ENCODE data around the gene EIF4EBP3.
"Not testable (repeated sequence)": the region's sequence is repeated elsewhere in the genome, so short reads cannot be mapped to it uniquely, and the experiment has no call there.

Gene EIF4EBP3

GRCh38 chr5:140575309-140575708 is 27.8 kb downstream of the EIF4EBP3 start:
- peak in 18 of 56 donors; percentile 8 to 50 (median 27) for DNase-seq

DNA sequence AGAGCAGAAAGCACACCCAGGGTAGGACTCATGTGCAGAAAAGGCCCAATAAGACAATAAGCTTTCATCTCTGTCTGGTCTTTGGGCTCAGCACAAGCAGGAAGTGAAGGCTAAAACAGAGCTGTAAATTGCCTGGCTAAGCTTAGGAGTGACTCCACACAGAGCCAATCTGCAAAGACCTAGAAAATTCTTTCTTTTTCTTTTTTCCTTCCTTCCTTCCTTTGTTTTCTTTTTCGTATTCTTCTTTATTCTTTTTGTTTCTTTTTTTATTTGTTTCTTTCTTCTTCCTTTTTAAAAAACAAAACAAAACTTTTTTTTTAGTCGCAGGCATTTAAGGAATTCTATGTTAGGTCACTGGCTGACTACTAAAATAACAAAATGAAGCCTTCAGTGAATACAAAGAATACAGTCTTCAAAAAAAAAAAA is 29.3 kb downstream of the EIF4EBP3 start:
- no peak for DNase-seq

DNA sequence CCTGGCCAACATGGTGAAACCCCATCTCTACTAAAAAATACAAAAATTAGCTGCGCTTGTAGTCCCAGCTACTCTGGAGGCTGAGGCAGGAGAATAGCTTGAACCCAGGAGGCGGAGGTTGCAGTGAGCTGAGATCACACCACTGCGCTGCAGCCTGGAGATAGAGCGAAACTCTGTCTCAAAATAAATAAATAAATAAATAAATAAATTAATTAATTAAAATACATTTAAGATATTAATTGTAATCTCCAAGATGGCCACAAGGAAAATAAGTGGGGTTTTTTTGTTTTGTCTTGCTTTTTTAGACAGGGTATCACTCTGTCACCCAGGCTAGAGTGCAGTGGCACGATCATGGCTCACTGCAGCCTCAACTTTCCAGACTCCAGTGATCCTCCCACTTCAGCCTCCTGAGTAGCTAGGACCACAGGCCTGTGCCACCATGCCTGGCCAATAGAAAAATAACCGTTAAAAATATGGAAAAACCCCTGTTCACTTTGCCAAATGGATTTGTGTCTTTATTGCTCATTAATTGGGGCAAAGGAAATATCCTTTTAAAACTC is 31.8 kb downstream of the EIF4EBP3 start:
- DNase-seq, result not testable (repeated sequence)

GRCh38 chr5:140587495-140587894 is 40.0 kb downstream of the EIF4EBP3 start:
- DNase-seq, result no peak

GRCh38 chr5:140588311-140589070 is 41.0 kb downstream of the EIF4EBP3 start:
- DNase-seq, result no peak

DNA sequence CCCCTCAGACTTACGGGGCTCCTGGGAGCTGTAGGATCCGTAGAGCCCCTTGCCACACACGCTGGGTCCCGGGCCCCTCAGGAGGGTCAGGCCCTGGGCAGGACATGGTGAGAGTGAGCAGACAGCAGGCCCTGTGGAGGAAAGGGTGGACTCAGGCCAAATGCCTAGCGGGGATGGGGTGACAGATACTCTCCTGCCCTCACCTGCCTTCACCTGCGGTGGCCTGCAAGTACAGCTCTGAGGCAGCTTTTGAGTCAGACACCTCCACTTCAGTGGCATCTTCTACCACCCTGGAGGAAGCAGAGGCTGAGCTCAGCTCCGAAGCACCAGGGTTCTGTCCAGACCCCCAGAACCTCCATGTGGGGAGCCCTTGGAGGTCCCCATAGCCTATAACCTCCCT is 43.4 kb downstream of the EIF4EBP3 start:
- no peak for DNase-seq

GRCh38 chr5:140591747-140592372 is 44.4 kb downstream of the EIF4EBP3 start:
- DNase-seq, result no peak

GRCh38 chr5:140593070-140593469 is 45.6 kb downstream of the EIF4EBP3 start:
- DNase-seq, result not testable (repeated sequence)

- DNase-seq, result no peak
These were observed 46.7 kb downstream of the EIF4EBP3 start for GRCh38 chr5:140594169-140594568.

DNA sequence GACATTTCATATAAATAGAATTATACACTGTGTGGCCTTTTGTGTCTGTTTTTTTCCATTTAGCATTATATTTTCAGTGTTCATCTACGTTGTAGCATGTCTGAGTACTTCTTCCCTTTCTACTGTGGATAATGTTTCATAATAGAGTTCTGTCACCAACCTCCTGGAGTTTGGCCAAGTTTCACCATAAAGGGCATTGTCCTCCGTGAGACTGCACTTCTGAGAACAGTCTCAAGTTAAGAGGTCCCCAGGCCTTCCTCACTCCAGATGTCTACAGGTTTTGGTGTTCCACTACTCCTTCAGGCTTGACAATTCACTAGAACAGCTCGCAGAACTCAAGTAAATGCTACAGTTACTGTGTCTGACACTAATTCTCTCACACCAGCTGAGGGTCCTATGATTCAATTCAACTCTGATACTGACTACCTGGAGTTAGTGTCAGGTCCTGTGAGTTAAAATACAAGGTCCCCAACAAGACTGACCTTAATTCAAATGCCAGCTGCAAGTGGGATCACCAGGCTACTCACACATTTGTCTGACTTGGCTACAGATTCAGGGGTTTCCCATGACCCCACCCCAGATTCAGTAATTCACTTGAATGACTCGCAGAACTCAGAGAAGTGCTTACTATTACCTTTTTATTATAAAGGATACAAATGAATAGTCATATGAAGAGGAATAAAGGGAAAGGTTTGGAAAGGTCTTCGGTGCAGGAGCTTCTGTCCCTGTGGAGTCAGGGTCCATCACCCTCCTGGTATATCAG is 48.3 kb downstream of the EIF4EBP3 start:
- DNase-seq, result peak in 5 of 56 donors; percentile 12 to 59 (median 22)

- DNase-seq, result peak in 2 of 56 donors; percentile 8 to 30
These were observed 48.9 kb downstream of the EIF4EBP3 start for GRCh38 chr5:140596321-140596741.

DNA sequence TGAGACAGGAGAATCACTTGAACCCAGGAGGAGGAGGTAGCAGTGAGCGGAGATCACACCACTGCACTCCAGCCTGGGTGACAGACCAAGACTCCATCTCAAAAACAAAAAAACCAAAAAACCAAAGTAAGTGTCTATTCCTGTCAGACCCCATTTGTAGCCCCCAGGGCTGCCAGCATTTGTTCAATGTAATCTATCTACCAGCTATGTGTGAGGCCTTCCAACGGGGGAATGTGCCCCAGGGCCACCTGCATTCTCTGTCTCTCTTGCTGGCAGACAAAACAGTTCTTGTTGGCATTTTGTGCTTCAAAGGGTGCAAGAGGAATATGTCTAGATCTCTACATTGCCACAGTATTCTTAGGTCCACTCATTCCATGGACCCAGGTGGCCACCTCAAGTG is 51.4 kb downstream of the EIF4EBP3 start:
- DNase-seq, result no peak

Data from amygdala (tissue), 56 donors.